A549 (cell line): ENCODE results near the gene CHRNB2. TPM values are rescaled to one million over a fixed set of nuclear protein-coding genes. Genes with fewer than 3 reads are reported as not detected.

Experiments
- ATAC-seq, 2 experiments: fragments of 200-7000 bp in 1 of 2; fragments of >200 bp in 1 of 2; cut with Nextera tagmentation in 1 of 2; cut with Tn5 transposase in 1 of 2; 3 replicates each; pipeline versions ENCODE4 v1.8.0 to v1.9.1; 2018 to 2020; ENCODE audit warnings: mild to moderate bottlenecking in 1 of 2, moderate library complexity in 1 of 2
- CTCF ChIA-PET: fragments of 300-600 bp; sonication (Branson Sonifier 250); formaldehyde crosslinking; extraction: SDS; loops from one replicate; lab custom pipeline; 2021; ENCODE audit warnings: antibody characterized with exemption, inconsistent platforms; lab: Yijun Ruan, JAX
- POLR2A ChIA-PET: fragments of 350-600 bp; formaldehyde crosslinking; extraction: SDS; loops from one replicate; lab custom pipeline; 2021; ENCODE audit warnings: antibody characterized with exemption, inconsistent platforms; lab: Yijun Ruan, JAX
- DNase-seq, 2 experiments: peaks; one replicate each; pipeline versions ENCODE4 v3.0.0 to v3.0.0-alpha.2; 2011 to 2016; ENCODE audit warnings: low read depth in 1 of 2, low spot score in 1 of 2
- FAIRE-seq: peaks from 2 replicates; lab custom pipeline; 2011; peaks lifted over from hg19 to GRCh38; lab: Jason Lieb, UNC
- H3K27ac ChIP-seq, 2 experiments: fragments of >200 bp; sonication (Bioruptor Twin); formaldehyde crosslinking; 3 replicates each; pipeline ENCODE4 v1.5.1; 2016 to 2017
- H3K4me1 ChIP-seq: fragments of >200 bp; sonication (Bioruptor Twin); formaldehyde crosslinking; 3 replicates; pipeline ENCODE4 v1.6.1; 2016
- H3K4me2 ChIP-seq: fragments of >200 bp; sonication (Bioruptor Twin); formaldehyde crosslinking; 3 replicates; pipeline ENCODE4 v1.6.1; 2016
- H3K4me3 ChIP-seq: fragments of >200 bp; sonication (Bioruptor Twin); formaldehyde crosslinking; 3 replicates; pipeline ENCODE4 v1.5.1; 2016
- H3K9me3 ChIP-seq: fragments of >200 bp; sonication (Bioruptor Twin); formaldehyde crosslinking; 3 replicates; pipeline ENCODE4 v1.6.1; 2016
- BCL3 ChIP-seq: fragments of >200 bp; sonication (Bioruptor Twin); formaldehyde crosslinking; IDR thresholded peaks from 3 replicates; pipeline ENCODE4 v1.6.1; 2016
- CEBPB ChIP-seq, 2 experiments: fragments of >200 bp in 1 of 2; sonication (Bioruptor Twin) in 1 of 2; formaldehyde crosslinking in 1 of 2; IDR thresholded peaks; 2 replicates each; pipeline ENCODE4 v1.6.1; 2012 to 2016
- CHD4 ChIP-seq: fragments of 200-600 bp; sonication (generic); IDR thresholded peaks from 2 replicates; pipeline ENCODE4 v1.6.1; 2016; ENCODE audit warnings: antibody characterized with exemption, mild to moderate bottlenecking, borderline replicate concordance
- EHMT2 ChIP-seq: fragments of 200-600 bp; sonication (generic); IDR thresholded peaks from 2 replicates; pipeline ENCODE4 v1.6.1; 2016; ENCODE audit warnings: antibody characterized with exemption, low read depth, mild to moderate bottlenecking, moderate library complexity
- ELK1 ChIP-seq: fragments of 150-350 bp; IDR thresholded peaks from 2 replicates; pipeline ENCODE4 v1.6.1; 2014; ENCODE audit warnings: low read depth, mild to moderate bottlenecking, low read length
- FOSB ChIP-seq: fragments of 250-450 bp; sonication (Bioruptor Pico); IDR thresholded peaks from 2 replicates; pipeline ENCODE4 v1.5.0; 2020; ENCODE audit warnings: mild to moderate bottlenecking, moderate library complexity
- HDAC2 ChIP-seq: fragments of 200-600 bp; sonication (generic); IDR thresholded peaks from 2 replicates; pipeline ENCODE4 v1.6.1; 2016
- HEYL ChIP-seq: fragments of 250-450 bp; sonication (Bioruptor Pico); IDR thresholded peaks from 2 replicates; pipeline ENCODE4 v1.8.0; 2021; ENCODE audit warnings: mild to moderate bottlenecking, moderate library complexity
- HOXB5 ChIP-seq: fragments of 250-450 bp; sonication (Bioruptor Pico); IDR thresholded peaks from 2 replicates; pipeline ENCODE4 v1.5.0; 2020; ENCODE audit warnings: mild to moderate bottlenecking, moderate library complexity
- JUN ChIP-seq, 2 experiments: fragments of >200 bp; sonication (Bioruptor Twin); formaldehyde crosslinking; IDR thresholded peaks; 2 replicates in 1 of 2; 3 replicates in 1 of 2; pipeline ENCODE4 v1.6.1; 2016 to 2017
- KDM1A ChIP-seq: fragments of 200-600 bp; sonication (generic); IDR thresholded peaks from 2 replicates; pipeline ENCODE4 v1.6.1; 2016; ENCODE audit warnings: low read depth, mild to moderate bottlenecking
- KDM5A ChIP-seq: fragments of 200-600 bp; sonication (generic); IDR thresholded peaks from 2 replicates; pipeline ENCODE4 v1.6.1; 2016; ENCODE audit warnings: antibody characterized with exemption, mild to moderate bottlenecking
- MAFK ChIP-seq: fragments of 450-650 bp; IDR thresholded peaks from 2 replicates; pipeline ENCODE4 v1.6.1; 2014; ENCODE audit not compliant: partially characterized antibody
- MAZ ChIP-seq: fragments of 150-350 bp; IDR thresholded peaks from 2 replicates; pipeline ENCODE4 v1.6.1; 2014; ENCODE audit warnings: antibody characterized with exemption, low read depth, low read length, borderline replicate concordance
- MYC ChIP-seq: IDR thresholded peaks from 2 replicates; pipeline ENCODE4 v1.6.1; 2012; ENCODE audit warnings: mild to moderate bottlenecking, inconsistent platforms, low read length, improper control_type of control experiment, borderline replicate concordance
- NPAS2 ChIP-seq: fragments of 250-450 bp; sonication (Bioruptor Pico); IDR thresholded peaks from 2 replicates; pipeline ENCODE4 v1.8.0; 2022; ENCODE audit warnings: mild to moderate bottlenecking, moderate library complexity, borderline replicate concordance
- PBX3 ChIP-seq: IDR thresholded peaks from 2 replicates; pipeline ENCODE4 v1.6.1; 2012
- PHF8 ChIP-seq: fragments of 200-600 bp; sonication (generic); IDR thresholded peaks from 2 replicates; pipeline ENCODE4 v1.6.1; 2016; ENCODE audit warnings: low read depth, mild to moderate bottlenecking, antibody characterized with exemption, moderate library complexity, borderline replicate concordance
- POLR2A ChIP-seq: IDR thresholded peaks from 2 replicates; pipeline ENCODE4 v1.6.1; 2012; ENCODE audit warnings: mild to moderate bottlenecking, low read length
- POLR2AphosphoS2 ChIP-seq: conservative IDR thresholded peaks from 2 replicates; pipeline ENCODE4 v1.6.1; 2012; ENCODE audit warnings: low read length, improper control_type of control experiment, inconsistent platforms
- RAD21 ChIP-seq, 2 experiments: fragments of >200 bp in 1 of 2; sonication (Bioruptor Twin) in 1 of 2; formaldehyde crosslinking in 1 of 2; IDR thresholded peaks in 1 of 2; conservative IDR thresholded peaks in 1 of 2; 2 replicates in 1 of 2; 3 replicates in 1 of 2; pipeline ENCODE4 v1.6.1; 2012 to 2018; ENCODE audit warnings: inconsistent platforms in 1 of 2
- RCOR1 ChIP-seq: fragments of 150-350 bp; IDR thresholded peaks from 2 replicates; pipeline ENCODE4 v1.6.1; 2014; ENCODE audit warnings: antibody characterized with exemption, low read length, low read depth
- REST ChIP-seq: fragments of 200-600 bp; sonication (generic); IDR thresholded peaks from 2 replicates; pipeline ENCODE4 v1.6.1; 2016; ENCODE audit warnings: antibody characterized with exemption, mild to moderate bottlenecking, moderate library complexity
- SMC3 ChIP-seq: fragments of >200 bp; sonication (Bioruptor Twin); formaldehyde crosslinking; IDR thresholded peaks from 3 replicates; pipeline ENCODE4 v1.6.1; 2018; ENCODE audit warnings: inconsistent platforms
- SREBF2 ChIP-seq: fragments of 450-650 bp; IDR thresholded peaks from 2 replicates; pipeline ENCODE4 v1.6.1; 2014; ENCODE audit warnings: mild to moderate bottlenecking, moderate library complexity
- TP53 ChIP-seq: fragments of 250-450 bp; sonication (Bioruptor Pico); IDR thresholded peaks from 2 replicates; pipeline ENCODE4 v1.5.0; 2021; ENCODE audit warnings: mild to moderate bottlenecking, moderate library complexity
- USF2 ChIP-seq: fragments of 450-650 bp; IDR thresholded peaks from 2 replicates; pipeline ENCODE4 v1.6.1; 2014; ENCODE audit warnings: antibody characterized with exemption
- ZNF302 ChIP-seq: fragments of 250-450 bp; sonication (Bioruptor Pico); IDR thresholded peaks from 2 replicates; pipeline ENCODE4 v1.9.0; 2021; ENCODE audit warnings: inconsistent platforms, mild to moderate bottlenecking, moderate library complexity
- ZSCAN20 ChIP-seq: fragments of 250-450 bp; sonication (Bioruptor Pico); IDR thresholded peaks from 2 replicates; pipeline ENCODE4 v1.8.0; 2022; ENCODE audit warnings: mild to moderate bottlenecking, moderate library complexity
- WGBS: methylation state at CpG from one replicate; pipeline ENCODE4 v1.1.6; 2017; ENCODE audit errors: missing lambda C conversion rate; 5-methylcytosine and 5-hydroxymethylcytosine counted together
- polyA plus RNA-seq, 4 experiments: library from polyadenylated mRNA; depleted of rRNA in 3 of 4; stranded (reverse); fragments of >200 nt; fragmentation: RNase III in 1 of 4; extraction: RNeasy Plus Mini Kit Qiagen cat#74134 plus additional on column Dnase treatment in 1 of 4; gene quantifications; 2 replicates in 3 of 4; 3 replicates in 1 of 4; pipeline ENCODE4 v1.2.3, GENCODE V29; 2011 to 2017
- TF ChIP-seq, protein P1 (sequence below): fragments of 250-450 bp; sonication (Bioruptor Pico); IDR thresholded peaks from 2 replicates; pipeline ENCODE4 v1.5.0; 2020; ENCODE audit warnings: low read depth, mild to moderate bottlenecking, moderate library complexity

Gene CHRNB2
- polyA plus RNA-seq, 2 of the 4 experiments (the other 2 are of a cell fraction), result 0.21 TPM

DNA sequence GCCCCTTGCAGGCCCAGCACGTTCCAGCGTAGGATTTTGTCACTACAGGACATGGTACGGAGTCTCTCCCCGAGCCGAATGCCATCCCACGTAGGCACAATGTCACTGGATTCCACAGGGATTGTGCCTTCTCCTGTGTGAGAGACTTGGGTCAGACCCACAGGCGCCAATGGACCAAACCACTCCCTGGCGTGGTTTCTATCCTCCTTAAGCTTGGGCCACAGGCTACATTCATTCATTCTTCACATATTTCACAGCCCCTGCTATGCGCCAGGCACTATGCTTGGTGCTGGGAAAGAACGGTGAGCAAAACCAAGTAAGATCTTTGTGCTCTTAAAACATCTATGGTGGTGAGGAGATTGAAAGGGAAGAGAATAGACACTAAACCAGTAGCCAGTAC lies 18.7 kb downstream of the CHRNB2 start:
- POLR2A ChIA-PET, result no interaction called here
- H3K4me1 ChIP-seq, result no peaks in the 10 kb centered on the region
- CTCF ChIA-PET, result no interaction called here
- no peaks in the 10 kb centered on the region for H3K9me3 ChIP-seq
- no peak overlapping the region for H3K27ac ChIP-seq
- no peak overlapping the region for H3K4me2 ChIP-seq
- DNase-seq (no peak), FAIRE-seq (no peak), ATAC-seq (no peak)
- WGBS, result 92% methylated on average over 9 of the region's 10 CpGs
- no peak overlapping the region for H3K4me3 ChIP-seq
- TF ChIP-seq MAZ (no peak), ELK1 (no peak), TP53 (no peak), SMC3 (no peak), ZSCAN20 (CRISPR knock-in tag) (no peak), RCOR1 (no peak), POLR2AphosphoS2 (no peak), PHF8 (no peak), HDAC2 (no peak), FOSB (no peak), SREBF2 (no peak), NPAS2 (CRISPR knock-in tag) (no peak), USF2 (no peak), JUN (IDR thresholded peaks at IDR 0.05) (no peak), HEYL (no peak), RAD21 (conservative IDR thresholded peaks at IDR 0.05 in 1 of 2, IDR thresholded peaks at IDR 0.05 in 1 of 2) (no peak), BCL3 (no peak), MAFK (no peak)
- TF ChIP-seq, protein P1, sequence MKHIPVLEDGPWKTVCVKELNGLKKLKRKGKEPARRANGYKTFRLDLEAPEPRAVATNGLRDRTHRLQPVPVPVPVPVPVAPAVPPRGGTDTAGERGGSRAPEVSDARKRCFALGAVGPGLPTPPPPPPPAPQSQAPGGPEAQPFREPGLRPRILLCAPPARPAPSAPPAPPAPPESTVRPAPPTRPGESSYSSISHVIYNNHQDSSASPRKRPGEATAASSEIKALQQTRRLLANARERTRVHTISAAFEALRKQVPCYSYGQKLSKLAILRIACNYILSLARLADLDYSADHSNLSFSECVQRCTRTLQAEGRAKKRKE, result no peak
- TF ChIP-seq, all 56 proteins: peak for 0

- DNase-seq, result no peak
- ChIA-PET CTCF (no interaction called here), POLR2A (no interaction called here)
- TF ChIP-seq CEBPB (IDR thresholded peaks at IDR 0.05) (no peak), REST (no peak), PBX3 (no peak), POLR2AphosphoS2 (no peak), HOXB5 (CRISPR knock-in tag) (no peak), POLR2A (no peak), CHD4 (no peak), KDM5A (no peak), KDM1A (no peak), PHF8 (no peak), HEYL (no peak), MYC (no peak), NPAS2 (CRISPR knock-in tag) (no peak), ZNF302 (CRISPR knock-in tag) (no peak), EHMT2 (no peak)
Observed at GRCh38 chr1:154586641-154587040, 19.1 kb downstream of the CHRNB2 start.

More at GRCh38 chr1:154586641-154587040, 19.1 kb downstream of the CHRNB2 start:
- Histone ChIP-seq H3K4me2 (no peak overlapping the region), H3K4me3 (no peak overlapping the region), H3K9me3 (no peaks in the 10 kb centered on the region), H3K4me1 (no peaks in the 10 kb centered on the region), H3K27ac (no peak overlapping the region)
- ATAC-seq, result no peak
- 93% methylated on average over 6 of the region's 6 CpGs for WGBS
- FAIRE-seq, result no peak
